Kidney (tissue), 14 donors: ENCODE results near the gene LCOR. TPM values are rescaled to one million over a fixed set of nuclear protein-coding genes. Genes with fewer than 3 reads are reported as not detected.

ENCODE experiments used
- DNase-seq, 5 donors: peaks; one replicate each; pipeline ENCODE4 v3.0.0-alpha.2; 2013 to 2020
- FAIRE-seq: peaks from 2 replicates; lab custom pipeline; 2012; peaks lifted over from hg19 to GRCh38; lab: Jason Lieb, UNC
- H3K27ac ChIP-seq, 2 donors: one replicate each; pipeline ENCODE4 v1.7.0; 2013; ENCODE audit warnings: low read depth in 2 of 2, low read length in 2 of 2, inconsistent platforms in 1 of 2
- H3K27me3 ChIP-seq: one replicate; pipeline ENCODE4 v1.7.1; 2013; ENCODE audit warnings: low read length, inconsistent platforms; ENCODE audit not compliant: control insufficient read depth, insufficient read depth
- H3K36me3 ChIP-seq, 3 donors: one replicate each; pipeline versions ENCODE4 v1.7.0 to v1.7.1; 2013; ENCODE audit warnings: low read length in 3 of 3, control low read depth in 1 of 3, inconsistent platforms in 1 of 3; ENCODE audit not compliant: insufficient read depth in 3 of 3, control insufficient read depth in 2 of 3
- H3K4me1 ChIP-seq, 3 donors: one replicate each; pipeline versions ENCODE4 v1.7.0 to v1.7.1; 2013; ENCODE audit warnings: low read length in 3 of 3, inconsistent platforms in 1 of 3, low read depth in 1 of 3; ENCODE audit not compliant: control insufficient read depth in 2 of 3, insufficient read depth in 2 of 3
- H3K4me3 ChIP-seq, 3 donors: one replicate each; pipeline versions ENCODE4 v1.7.0 to v1.8.1; 2013; ENCODE audit warnings: low read length in 3 of 3, control low read depth in 1 of 3, inconsistent platforms in 1 of 3
- H3K9ac ChIP-seq, 3 donors: one replicate each; pipeline versions ENCODE4 v1.7.0 to v1.7.1; 2013; ENCODE audit warnings: low read length in 3 of 3, control low read depth in 1 of 3, inconsistent platforms in 1 of 3
- H3K9me3 ChIP-seq, 3 donors: one replicate each; pipeline versions ENCODE4 v1.7.0 to v1.7.1; 2013; ENCODE audit warnings: low read length in 3 of 3, control low read depth in 1 of 3, inconsistent platforms in 1 of 3; ENCODE audit not compliant: control insufficient read depth in 2 of 3, insufficient read depth in 1 of 3
- CTCF ChIP-seq: IDR thresholded peaks from 3 replicates; pipeline ENCODE4 v1.5.1; 2012; ENCODE audit warnings: mild to moderate bottlenecking, moderate library complexity, borderline replicate concordance; ENCODE audit not compliant: insufficient read depth; ENCODE audit errors: extremely low read depth
- intact Hi-C: fragments of 100-400 bp; cut with DNase I; formaldehyde crosslinking; loops from one replicate; pipeline ENCODE4 v1.11.1; 2022
- polyA plus RNA-seq: library from polyadenylated mRNA; stranded (reverse); fragments of 350-450 nt; fragmentation: Illumina TruSeq; extraction: RNeasy Lipid Tissue Mini Kit (QIAGEN cat#74804); gene quantifications from one replicate; pipeline ENCODE4 v1.2.3, GENCODE V29; 2014; ENCODE audit warnings: low read depth, low replicate concordance; ENCODE audit not compliant: insufficient read depth
- total RNA-seq: library from RNA; stranded (reverse); fragmentation: NEBNext Ultra II Directional; extraction: Animal tissue kit (Norgen Biotek cat#: 25700); gene quantifications from one replicate; pipeline ENCODE4 v1.2.1, GENCODE V29; 2021
- donor health status: control.
- donor health status: control.
- donor health status: control.
- donor health status: control.
- donor health status: control.
- donor health status: DM: yes; HTN: yes; CAD: no.
- donor health status: Normal renal cell carcinoma (clear cell type).

Gene LCOR
- total and polyA plus RNA-seq, 2 donors from 2014 or later: 2.8 to 48.5 TPM

- Histone ChIP-seq H3K9ac (no peak overlapping the region), H3K27me3 (no peaks in the 10 kb centered on the region), H3K9me3 (no peaks in the 10 kb centered on the region), H3K36me3 (no peaks in the 10 kb centered on the region), H3K27ac (no peak overlapping the region), H3K4me1 (no peaks in the 10 kb centered on the region), H3K4me3 (no peak overlapping the region)
- no peak for TF ChIP-seq CTCF
- FAIRE-seq (no peak), DNase-seq (no peak)
- intact Hi-C loops: no loop called here
These were observed 164.3 kb downstream of the LCOR start for GRCh38 chr10:96996275-96996965.

- Histone ChIP-seq H3K4me1 (no peaks in the 10 kb centered on the region), H3K27me3 (no peaks in the 10 kb centered on the region), H3K9me3 (no peaks in the 10 kb centered on the region), H3K9ac (no peak overlapping the region), H3K27ac (no peak overlapping the region), H3K36me3 (no peaks in the 10 kb centered on the region), H3K4me3 (no peak overlapping the region)
- TF ChIP-seq CTCF: no peak
- FAIRE-seq (no peak), DNase-seq (peak in 2 of 5 donors; percentile 17 to 52)
- intact Hi-C loops: no loop called here
These were observed 166.3 kb downstream of the LCOR start for GRCh38 chr10:96998329-96998888.

- no peak overlapping the region for H3K27ac ChIP-seq
- H3K4me3 ChIP-seq: no peak overlapping the region
- no peaks in the 10 kb centered on the region for H3K9me3 ChIP-seq
- FAIRE-seq (no peak), DNase-seq (peak in 1 of 5 donors; percentile 52)
- H3K4me1 ChIP-seq: no peaks in the 10 kb centered on the region
- intact Hi-C loops: no loop called here
- TF ChIP-seq CTCF: no peak
- no peaks in the 10 kb centered on the region for H3K36me3 ChIP-seq
- no peaks in the 10 kb centered on the region for H3K27me3 ChIP-seq
- no peak overlapping the region for H3K9ac ChIP-seq
These were observed 167.2 kb downstream of the LCOR start for GRCh38 chr10:96999337-96999736.
